Adipocyte (in vitro differentiated cells): ENCODE measurements around the gene NKIRAS2.

Experiments used
- DNase-seq: peaks from one replicate; pipeline ENCODE4 v3.0.0-alpha.2; 2015; ENCODE audit warnings: low read depth
- H3K27me3 ChIP-seq: replicated peaks from 2 replicates; pipeline ENCODE4 v1.7.0; 2013; ENCODE audit warnings: mild to moderate bottlenecking, low read length, moderate library complexity; ENCODE audit not compliant: control insufficient read depth, insufficient read depth
- H3K36me3 ChIP-seq: 2 replicates; pipeline ENCODE4 v1.7.0; 2013; ENCODE audit warnings: low read length, mild to moderate bottlenecking, moderate library complexity; ENCODE audit not compliant: control insufficient read depth, insufficient read depth, severe bottlenecking
- H3K4me1 ChIP-seq: 2 replicates; pipeline ENCODE4 v1.7.0; 2013; ENCODE audit warnings: mild to moderate bottlenecking, low read length, moderate library complexity; ENCODE audit not compliant: control insufficient read depth, insufficient read depth
- H3K4me3 ChIP-seq: 2 replicates; pipeline ENCODE4 v1.7.0; 2013; ENCODE audit warnings: mild to moderate bottlenecking, low read length, moderate library complexity
- H3K9ac ChIP-seq: 2 replicates; pipeline ENCODE4 v1.7.0; 2013; ENCODE audit warnings: mild to moderate bottlenecking, low read length, moderate library complexity
- H3K9me3 ChIP-seq: 2 replicates; pipeline ENCODE4 v1.7.0; 2013; ENCODE audit warnings: mild to moderate bottlenecking, low read length, moderate library complexity; ENCODE audit not compliant: control insufficient read depth

Gene NKIRAS2

DNA sequence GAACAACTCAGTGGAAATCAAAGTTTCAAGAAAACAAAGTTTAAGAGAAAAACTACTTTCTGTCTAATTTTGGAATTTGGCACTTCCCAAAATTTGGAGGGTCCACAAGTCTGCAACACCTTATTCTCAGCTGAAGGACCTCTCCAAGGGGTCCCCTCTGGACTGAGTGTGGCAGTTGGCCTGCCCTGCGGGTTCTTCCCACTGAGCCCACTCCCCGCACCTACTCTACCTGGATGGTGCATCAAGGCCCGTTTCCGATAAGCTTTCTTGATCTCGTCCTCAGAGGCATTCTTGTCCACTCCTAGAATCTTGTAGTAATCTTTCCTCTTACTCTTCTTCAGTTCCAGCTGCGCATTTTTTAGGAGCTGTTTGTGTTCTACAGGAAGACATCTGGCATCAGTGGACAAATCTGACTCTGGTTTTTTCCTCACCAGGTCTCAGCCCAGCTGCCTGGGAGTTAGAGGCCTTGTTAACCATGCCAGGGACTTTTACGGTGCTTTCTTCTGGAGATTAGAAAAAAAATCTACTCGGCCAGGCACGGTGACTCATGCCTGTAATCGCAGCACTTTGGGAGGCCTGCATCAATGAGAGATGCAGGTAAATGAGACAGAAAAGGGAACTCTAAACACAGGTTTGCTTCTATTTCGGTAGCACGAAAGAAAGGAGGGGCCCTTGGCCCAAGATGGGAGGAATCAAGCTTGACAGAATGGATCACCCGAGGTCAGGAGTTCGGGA is 37.7 kb upstream of the NKIRAS2 start:
- peaks cover 83% of the 10 kb centered on the region for H3K36me3 ChIP-seq
- no peak for DNase-seq
- H3K27me3 ChIP-seq = no peaks in the 10 kb centered on the region
- H3K4me3 ChIP-seq = no peak overlapping the region
- H3K9ac ChIP-seq = no peak overlapping the region
- H3K9me3 ChIP-seq = no peaks in the 10 kb centered on the region
- H3K4me1 ChIP-seq = peaks cover 8% of the 10 kb centered on the region

DNA sequence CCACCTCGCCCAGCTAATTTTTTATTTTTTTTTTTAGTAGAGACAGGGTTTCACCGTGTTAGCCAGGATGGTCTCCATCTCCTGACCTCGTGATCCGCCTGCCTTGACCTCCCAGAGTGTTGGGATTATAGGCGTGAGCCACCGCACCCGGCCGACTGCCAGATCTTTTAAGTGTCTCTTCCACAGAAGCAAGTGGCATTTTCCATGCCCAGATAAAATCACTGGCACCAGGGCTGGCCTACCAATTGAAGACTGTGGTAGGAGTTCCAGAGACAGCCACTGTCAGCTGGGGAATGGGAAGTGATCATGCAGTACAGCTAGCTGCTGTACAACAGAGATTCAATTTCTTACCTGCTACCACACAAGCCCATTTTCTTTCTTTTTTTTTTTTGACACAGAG is 35.4 kb upstream of the NKIRAS2 start:
- no peak for DNase-seq
- Histone ChIP-seq H3K9me3 (no peaks in the 10 kb centered on the region), H3K4me3 (no peak overlapping the region), H3K9ac (no peak overlapping the region), H3K27me3 (no peaks in the 10 kb centered on the region), H3K36me3 (peaks cover 89% of the 10 kb centered on the region), H3K4me1 (peaks cover 13% of the 10 kb centered on the region)

DNA sequence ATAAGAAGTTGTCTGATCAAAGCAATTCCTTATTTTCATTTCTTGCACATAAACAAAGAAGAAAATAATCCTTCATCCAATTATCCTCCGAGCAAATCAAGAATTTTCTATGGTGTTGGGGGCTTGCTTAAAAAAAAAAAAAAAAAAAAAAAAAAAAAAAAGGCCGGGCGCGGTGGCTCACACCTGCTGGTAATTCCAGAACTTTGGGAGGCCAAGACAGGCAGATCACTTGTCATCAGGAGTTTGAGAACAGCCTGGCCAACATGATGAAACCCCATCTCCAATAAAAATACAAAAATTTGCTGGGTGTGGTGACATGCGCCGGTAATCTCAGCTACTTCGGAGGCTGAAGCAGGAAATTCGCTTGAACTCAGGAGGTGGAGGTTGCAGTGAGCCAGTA is 34.0 kb upstream of the NKIRAS2 start:
- no peak overlapping the region for H3K4me3 ChIP-seq
- no peaks in the 10 kb centered on the region for H3K9me3 ChIP-seq
- H3K4me1 ChIP-seq = peaks cover 23% of the 10 kb centered on the region
- H3K27me3 ChIP-seq = no peaks in the 10 kb centered on the region
- no peak overlapping the region for H3K9ac ChIP-seq
- no peak for DNase-seq
- H3K36me3 ChIP-seq = peaks cover 93% of the 10 kb centered on the region

DNA sequence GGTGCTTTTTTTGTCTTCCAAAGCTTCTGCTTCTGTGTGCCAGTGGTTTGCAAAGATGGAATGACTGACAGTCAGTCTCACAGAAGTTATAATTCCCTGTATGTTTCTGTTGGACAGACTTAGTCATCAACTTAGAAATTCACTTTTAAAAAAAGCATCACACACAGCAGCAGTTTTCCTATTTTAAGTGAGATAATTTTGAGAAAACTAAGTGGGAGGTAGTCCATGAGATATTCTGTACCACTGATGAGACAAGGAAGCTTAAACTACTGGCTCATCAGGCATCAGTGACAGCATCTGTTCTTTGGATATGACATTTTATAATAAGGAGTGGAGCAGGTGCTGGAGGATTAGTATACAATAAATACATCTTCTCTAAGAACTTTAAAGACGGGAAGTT is 33.3 kb upstream of the NKIRAS2 start:
- no peak for DNase-seq
- no peaks in the 10 kb centered on the region for H3K27me3 ChIP-seq
- H3K4me3 ChIP-seq = no peak overlapping the region
- H3K9ac ChIP-seq = no peak overlapping the region
- H3K36me3 ChIP-seq = peaks cover 93% of the 10 kb centered on the region
- H3K4me1 ChIP-seq = peaks cover 25% of the 10 kb centered on the region
- H3K9me3 ChIP-seq = no peaks in the 10 kb centered on the region

DNA sequence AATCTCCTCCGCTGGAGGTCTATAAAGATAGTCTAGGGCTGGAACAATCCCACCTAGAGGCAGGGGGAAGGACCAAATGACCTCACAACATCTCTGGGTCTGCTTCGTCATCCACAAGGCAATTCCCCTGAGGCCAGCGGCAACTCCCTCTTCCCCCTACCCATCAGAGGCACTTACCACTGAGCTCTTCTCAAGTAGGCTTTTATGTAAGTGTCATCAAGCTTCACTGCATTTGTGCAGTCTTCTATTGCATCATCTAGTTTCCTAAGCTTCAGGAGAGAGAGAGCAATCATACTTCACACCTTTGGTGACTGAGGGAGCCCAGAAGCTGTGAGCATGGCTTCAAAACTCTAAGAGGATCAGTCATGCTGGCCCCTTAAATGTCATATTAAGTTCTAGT is 32.2 kb upstream of the NKIRAS2 start:
- no peaks in the 10 kb centered on the region for H3K9me3 ChIP-seq
- peaks cover 93% of the 10 kb centered on the region for H3K36me3 ChIP-seq
- H3K9ac ChIP-seq = no peak overlapping the region
- no peak for DNase-seq
- no peaks in the 10 kb centered on the region for H3K27me3 ChIP-seq
- H3K4me3 ChIP-seq = no peak overlapping the region
- H3K4me1 ChIP-seq = peaks cover 28% of the 10 kb centered on the region

DNA sequence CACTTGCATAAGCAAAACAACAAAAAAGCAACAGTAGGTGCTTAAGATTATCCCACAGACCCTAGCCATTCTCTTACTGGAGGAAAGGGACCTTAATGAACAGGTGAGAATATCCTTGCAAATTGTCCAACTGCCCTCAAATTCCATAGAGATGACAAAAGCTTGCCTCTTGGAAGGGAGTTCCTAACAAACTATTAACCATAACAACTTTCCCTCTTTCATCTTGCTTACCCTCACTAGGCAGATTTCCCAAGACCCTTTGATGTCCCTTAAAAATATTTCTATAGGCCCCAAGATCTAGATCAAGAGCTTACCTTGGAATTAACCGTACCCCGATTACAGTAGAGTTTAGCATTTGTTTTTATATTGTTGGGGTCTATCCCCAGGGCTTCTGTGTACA is 31.5 kb upstream of the NKIRAS2 start:
- no peak for DNase-seq
- Histone ChIP-seq H3K9me3 (no peaks in the 10 kb centered on the region), H3K4me1 (peaks cover 32% of the 10 kb centered on the region), H3K27me3 (no peaks in the 10 kb centered on the region), H3K4me3 (no peak overlapping the region), H3K9ac (no peak overlapping the region), H3K36me3 (peaks cover 91% of the 10 kb centered on the region)

DNA sequence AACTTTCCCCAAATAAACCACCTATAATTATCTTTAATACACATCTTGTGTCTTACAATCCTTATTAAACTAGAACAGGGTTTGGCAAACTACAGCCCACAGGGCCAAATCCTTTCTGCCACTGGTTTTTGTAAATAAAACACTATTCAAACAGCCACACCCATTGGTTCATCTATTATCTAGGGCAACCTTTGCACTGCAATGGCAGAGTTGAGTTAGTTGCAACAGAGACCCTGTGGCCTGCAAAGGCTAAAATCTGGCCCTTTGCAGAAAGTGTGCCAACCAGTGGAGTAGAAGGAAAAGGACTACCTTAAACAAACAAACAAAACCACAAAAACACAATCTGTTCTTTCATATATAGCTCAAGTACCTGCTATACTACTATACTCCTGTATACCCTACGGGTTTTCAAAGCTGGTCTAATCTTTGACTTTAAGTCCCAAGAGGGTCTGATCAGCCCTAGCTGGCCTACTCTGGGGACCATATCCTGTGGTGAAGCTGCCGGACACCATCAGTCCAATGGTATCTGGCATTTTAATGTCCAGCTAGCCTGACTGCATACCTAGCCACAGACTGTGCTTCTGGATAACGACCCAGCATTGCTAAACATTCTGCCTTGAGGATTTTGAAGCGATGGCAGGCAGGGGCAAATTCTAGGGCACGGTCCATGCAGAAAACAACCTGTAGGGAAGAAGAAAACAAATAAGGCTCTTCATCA is 30.0 kb upstream of the NKIRAS2 start:
- no peak for DNase-seq
- no peaks in the 10 kb centered on the region for H3K9me3 ChIP-seq
- no peaks in the 10 kb centered on the region for H3K27me3 ChIP-seq
- H3K9ac ChIP-seq = peak overlapping the region; percentile 39
- peaks cover 91% of the 10 kb centered on the region for H3K36me3 ChIP-seq
- H3K4me1 ChIP-seq = peaks cover 32% of the 10 kb centered on the region
- no peak overlapping the region for H3K4me3 ChIP-seq

DNA sequence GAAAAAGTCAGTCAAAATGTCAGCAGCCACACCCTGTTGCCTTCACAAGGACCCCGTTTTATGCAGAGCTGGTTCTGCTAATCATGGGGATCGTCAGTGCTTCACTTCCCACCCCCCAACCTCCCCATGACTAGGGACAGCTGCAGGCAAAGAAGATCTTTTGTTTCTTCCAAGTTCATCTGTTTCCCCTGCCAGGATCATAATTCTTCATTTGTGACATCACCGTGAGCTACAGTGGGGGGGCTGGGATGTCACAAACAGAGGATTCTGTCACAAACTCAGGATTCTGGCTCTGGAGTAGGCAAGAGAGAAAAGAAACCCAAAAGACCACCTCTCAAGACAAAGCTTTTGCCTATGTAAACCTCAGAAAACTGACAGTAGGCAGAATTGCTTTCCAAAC is 27.3 kb upstream of the NKIRAS2 start:
- H3K4me1 ChIP-seq = peaks cover 40% of the 10 kb centered on the region
- H3K4me3 ChIP-seq = no peak overlapping the region
- no peak overlapping the region for H3K9ac ChIP-seq
- H3K27me3 ChIP-seq = no peaks in the 10 kb centered on the region
- peaks cover 92% of the 10 kb centered on the region for H3K36me3 ChIP-seq
- DNase-seq = no peak
- H3K9me3 ChIP-seq = no peaks in the 10 kb centered on the region

DNA sequence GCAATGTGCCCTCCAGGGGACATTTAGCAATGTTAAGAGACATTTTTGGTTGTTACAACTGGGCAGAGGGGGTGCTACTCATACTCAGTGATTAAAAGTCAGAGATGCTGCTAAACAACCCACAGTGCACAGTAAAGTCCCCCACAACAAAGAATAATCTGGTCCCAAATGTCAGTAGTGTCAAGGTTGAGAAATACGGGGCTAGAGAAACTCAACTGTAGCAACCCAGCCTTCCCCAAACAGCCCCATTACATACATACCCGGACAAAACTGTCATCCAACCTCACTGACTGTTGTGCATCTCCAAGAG is 23.1 kb upstream of the NKIRAS2 start:
- no peak for DNase-seq
- Histone ChIP-seq H3K9ac (no peak overlapping the region), H3K36me3 (peaks cover 84% of the 10 kb centered on the region), H3K4me1 (peaks cover 33% of the 10 kb centered on the region), H3K4me3 (no peak overlapping the region), H3K27me3 (no peaks in the 10 kb centered on the region), H3K9me3 (no peaks in the 10 kb centered on the region)

DNA sequence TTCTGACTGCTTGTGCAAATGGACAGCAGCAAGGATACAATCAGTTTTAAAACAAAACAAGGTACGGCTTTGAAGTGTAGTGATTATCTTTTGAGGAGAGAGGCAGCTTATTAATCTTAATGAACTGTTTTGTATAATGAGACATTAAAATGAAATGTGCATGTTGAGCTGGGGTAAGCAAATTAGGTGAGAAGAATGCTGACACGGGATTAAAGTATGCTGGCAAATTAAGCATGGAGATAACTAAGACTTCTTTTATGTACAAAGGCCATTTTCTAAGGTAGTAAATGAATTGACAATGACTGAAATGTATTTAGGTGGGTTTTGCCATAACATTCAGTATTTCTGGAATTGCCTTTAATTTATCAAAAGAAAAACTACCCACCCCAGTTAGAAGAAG is 21.4 kb upstream of the NKIRAS2 start:
- Histone ChIP-seq H3K27me3 (no peaks in the 10 kb centered on the region), H3K9me3 (no peaks in the 10 kb centered on the region), H3K4me1 (peaks cover 43% of the 10 kb centered on the region), H3K9ac (no peak overlapping the region), H3K4me3 (no peak overlapping the region), H3K36me3 (peaks cover 85% of the 10 kb centered on the region)
- DNase-seq = no peak

DNA sequence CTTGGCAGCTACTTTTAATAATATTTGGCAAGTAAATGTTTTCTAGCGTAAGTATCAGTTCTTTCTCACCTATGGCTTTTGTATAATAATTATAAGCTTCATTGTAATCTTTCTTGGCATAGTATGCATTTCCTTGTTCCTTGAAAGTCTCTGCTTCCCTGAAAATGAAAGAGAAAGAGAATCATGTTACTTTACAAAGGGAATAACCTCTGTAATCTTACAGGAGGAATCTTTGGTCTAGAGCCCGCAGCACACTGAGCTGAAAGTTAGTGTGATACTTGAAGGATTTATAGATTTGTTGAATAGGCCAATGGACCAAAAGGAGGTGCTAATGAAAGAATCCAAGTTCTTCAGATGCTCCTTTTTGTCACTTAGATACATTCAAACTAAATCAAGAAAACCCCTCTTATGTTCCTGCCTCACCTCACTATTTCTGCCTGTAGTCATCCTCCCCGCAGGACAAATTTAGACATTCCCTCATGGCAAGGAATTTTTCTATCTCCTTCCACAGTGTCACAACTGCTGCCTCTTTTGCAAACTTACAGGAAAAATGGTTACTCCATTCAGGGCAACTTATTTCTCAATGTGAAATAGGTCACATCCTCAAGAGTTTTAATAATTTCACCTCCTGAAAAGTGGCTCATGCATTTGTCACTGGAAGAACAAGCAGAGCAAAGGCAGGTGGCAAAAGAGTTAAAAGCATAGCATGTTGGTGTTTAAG is 19.3 kb upstream of the NKIRAS2 start:
- no peak for DNase-seq

More for the DNA sequence above, 19.3 kb upstream of the NKIRAS2 start:
- no peaks in the 10 kb centered on the region for H3K27me3 ChIP-seq
- H3K9ac ChIP-seq = peak overlapping the region; percentile 37
- H3K4me3 ChIP-seq = no peak overlapping the region
- H3K4me1 ChIP-seq = peaks cover 61% of the 10 kb centered on the region
- H3K9me3 ChIP-seq = no peaks in the 10 kb centered on the region
- H3K36me3 ChIP-seq = peaks cover 68% of the 10 kb centered on the region
